ENCODE data around the gene PRR20G. TPM values are rescaled to one million over a fixed set of nuclear protein-coding genes. Genes with fewer than 3 reads are reported as not detected.
"Not testable (repeated sequence)": the region's sequence is repeated elsewhere in the genome, so short reads cannot be mapped to it uniquely, and the experiment has no call there.

PRR20G gene
- total and polyA plus RNA-seq, 2 donors (not counting 3 experiments of a cell fraction or from before 2014, with no cell fraction given) = not detected

GRCh38 chr3:127312818-127313217, 25.0 kb upstream of the PRR20G start:
- dilution Hi-C loops (cut with MboI; ENCODE audit: extremely low pct_ligation_motif_present, low sequenced_read_pairs) = no loop called here

GRCh38 chr3:127308821-127309220, 21.0 kb upstream of the PRR20G start:
- H3K27me3 ChIP-seq (ENCODE audit: control insufficient read depth in 2 of 2, insufficient read depth in 2 of 2, low read length in 2 of 2); H2AFZ ChIP-seq (ENCODE audit: low read depth, low read length); intact Hi-C loops (cut with micrococcal nuclease); H3K4me1 ChIP-seq (ENCODE audit: control insufficient read depth, extremely low read depth, insufficient read depth, low read length); H3K9me3 ChIP-seq (replicated peaks; ENCODE audit: control insufficient read depth, insufficient read depth, low read length); H3K4me2 ChIP-seq (ENCODE audit: insufficient read depth, low read length); H3K4me3 ChIP-seq (replicated peaks in 1 of 3; ENCODE audit: insufficient read depth in 1 of 3, low read depth in 1 of 3, low read length in 3 of 3); DNase-seq (ENCODE audit: low read depth, low spot score); BruUV-seq (replicated peaks); dilution Hi-C loops (cut with MboI; ENCODE audit: extremely low pct_ligation_motif_present, low sequenced_read_pairs); H3K9me1 ChIP-seq (replicated peaks; ENCODE audit: control insufficient read depth, extremely low read depth, insufficient read depth, low read length); H4K20me1 ChIP-seq (replicated peaks; ENCODE audit: control insufficient read depth, extremely low read depth, insufficient read depth, low read length); FAIRE-seq; H3K36me3 ChIP-seq (ENCODE audit: control insufficient read depth in 2 of 2, extremely low read depth in 1 of 2, insufficient read depth in 2 of 2, low read length in 2 of 2); H3K27ac ChIP-seq (ENCODE audit: insufficient read depth, low read depth, low read length); POLR2A ChIA-PET; H3K79me2 ChIP-seq (ENCODE audit: control insufficient read depth, insufficient read depth, low read length); CTCF ChIA-PET; H3K9ac ChIP-seq (replicated peaks; ENCODE audit: extremely low read depth, insufficient read depth, low read length): not testable (repeated sequence)

More at GRCh38 chr3:127312818-127313217, 25.0 kb upstream of the PRR20G start:
- CTCF ChIA-PET = no interaction called here
- no peak for TF ChIP-seq GATA2 (IDR thresholded peaks at IDR 0.05; ENCODE audit: insufficient read depth, insufficient read length, low read depth, low read length)
- H3K27me3 ChIP-seq (ENCODE audit: control insufficient read depth in 2 of 2, insufficient read depth in 2 of 2, low read length in 2 of 2) = peaks cover 0 to 1% of the 10 kb centered on the region in 2 experiments
- H3K9ac ChIP-seq (replicated peaks; ENCODE audit: extremely low read depth, insufficient read depth, low read length) = no peak overlapping the region
- H3K9me3 ChIP-seq (replicated peaks; ENCODE audit: control insufficient read depth, insufficient read depth, low read length) = no peaks in the 10 kb centered on the region
- POLR2A ChIA-PET = no interaction called here
- H3K36me3 ChIP-seq (ENCODE audit: control insufficient read depth in 2 of 2, extremely low read depth in 1 of 2, insufficient read depth in 2 of 2, low read length in 2 of 2) = no peaks in the 10 kb centered on the region
- no peak overlapping the region for H2AFZ ChIP-seq (ENCODE audit: low read depth, low read length)
- H4K20me1 ChIP-seq (replicated peaks; ENCODE audit: control insufficient read depth, extremely low read depth, insufficient read depth, low read length) = no peaks in the 10 kb centered on the region
- no TSS peak for BruUV-seq (replicated peaks)
- H3K4me3 ChIP-seq (replicated peaks in 1 of 3; ENCODE audit: insufficient read depth in 1 of 3, low read depth in 1 of 3, low read length in 3 of 3) = no peak overlapping the region
- H3K27ac ChIP-seq (ENCODE audit: insufficient read depth, low read depth, low read length) = no peak overlapping the region
- FAIRE-seq (no peak), DNase-seq (ENCODE audit: low read depth, low spot score) (no peak)
- no peak overlapping the region for H3K4me2 ChIP-seq (ENCODE audit: insufficient read depth, low read length)
- H3K79me2 ChIP-seq (ENCODE audit: control insufficient read depth, insufficient read depth, low read length) = no peaks in the 10 kb centered on the region
- H3K4me1 ChIP-seq (ENCODE audit: control insufficient read depth, extremely low read depth, insufficient read depth, low read length) = no peaks in the 10 kb centered on the region
- intact Hi-C loops (cut with micrococcal nuclease) = no loop called here
- H3K9me1 ChIP-seq (replicated peaks; ENCODE audit: control insufficient read depth, extremely low read depth, insufficient read depth, low read length) = no peaks in the 10 kb centered on the region
